GM12878 (cell line): ENCODE results near the gene ARSI. TPM values are rescaled to one million over a fixed set of nuclear protein-coding genes. Genes with fewer than 3 reads are reported as not detected.

ENCODE experiments used
- ATAC-seq: fragments of 200-7000 bp; cut with Tn5 transposase; 3 replicates; pipeline ENCODE4 v1.9.1; 2020; ENCODE audit warnings: mild to moderate bottlenecking, moderate library complexity
- BruUV-seq: library from RNA; stranded (reverse); fragments of 400-500 nt; replicated peaks from 2 replicates; lab custom pipeline; 2021; lab: Mats Ljungman, UMichigan
- CTCF ChIA-PET: fragments of 300-600 bp; sonication (Branson Sonifier 250); formaldehyde crosslinking; extraction: SDS; loops from one replicate; lab custom pipeline; 2021; ENCODE audit warnings: inconsistent platforms; lab: Yijun Ruan, JAX
- POLR2A ChIA-PET: fragments of 350-600 bp; formaldehyde crosslinking; extraction: SDS; loops from one replicate; lab custom pipeline; 2021; ENCODE audit warnings: inconsistent platforms; lab: Charles Lee
- RAD21 ChIA-PET: fragments of 300-600 bp; sonication (Branson Sonifier 250); formaldehyde crosslinking; loops from one replicate; lab custom pipeline; 2023; ENCODE audit warnings: antibody characterized with exemption; ENCODE audit not compliant: unreplicated experiment; lab: Charles Lee
- SMC1A ChIA-PET: fragments of 300-600 bp; sonication (Branson Sonifier 250); formaldehyde crosslinking; loops from one replicate; lab custom pipeline; 2023; ENCODE audit not compliant: unreplicated experiment, uncharacterized antibody; lab: Charles Lee
- DNase-seq: peaks from one replicate; pipeline ENCODE4 v3.0.0-alpha.2; 2011; ENCODE audit warnings: low read depth, low spot score
- FAIRE-seq: peaks from 3 replicates; lab custom pipeline; 2011; peaks lifted over from hg19 to GRCh38; lab: Jason Lieb, UNC
- H2AFZ ChIP-seq: 2 replicates; pipeline ENCODE4 v1.6.0; 2011; ENCODE audit warnings: low read depth, low read length, control low read depth; ENCODE audit not compliant: control insufficient read depth
- H3K27ac ChIP-seq: 2 replicates; pipeline ENCODE4 v1.5.1; 2011; ENCODE audit warnings: control low read depth; ENCODE audit not compliant: control insufficient read depth, insufficient read depth
- H3K27me3 ChIP-seq, 2 experiments: replicated peaks in 1 of 2; 2 replicates each; pipeline versions ENCODE4 v1.6.0 to v1.6.1; 2011; ENCODE audit warnings: low read length in 1 of 2; ENCODE audit not compliant: control insufficient read depth in 2 of 2, insufficient read depth in 2 of 2
- H3K36me3 ChIP-seq, 2 experiments: 2 replicates each; pipeline ENCODE4 v1.5.1; 2011; ENCODE audit warnings: low read length in 1 of 2; ENCODE audit not compliant: control insufficient read depth in 2 of 2, insufficient read depth in 2 of 2
- H3K4me1 ChIP-seq: 2 replicates; pipeline ENCODE4 v1.6.1; 2011; ENCODE audit warnings: mild to moderate bottlenecking, low read length, moderate library complexity, mixed read lengths; ENCODE audit not compliant: control insufficient read depth, insufficient read depth
- H3K4me2 ChIP-seq: 2 replicates; pipeline ENCODE4 v1.6.0; 2011; ENCODE audit warnings: control low read depth; ENCODE audit not compliant: control insufficient read depth, insufficient read depth
- H3K4me3 ChIP-seq: fragments of 200-600 bp; sonication (generic); 2 replicates; pipeline ENCODE4 v1.5.1; 2016
- H3K79me2 ChIP-seq: 2 replicates; pipeline ENCODE4 v1.6.0; 2011; ENCODE audit warnings: low read length; ENCODE audit not compliant: control insufficient read depth, insufficient read depth
- H3K9ac ChIP-seq: 2 replicates; pipeline ENCODE4 v1.8.0; 2011; ENCODE audit warnings: low read length, control low read depth, mixed read lengths; ENCODE audit not compliant: control insufficient read depth, insufficient read depth
- H3K9me3 ChIP-seq: replicated peaks from 3 replicates; pipeline ENCODE4 v1.5.1; 2011; ENCODE audit warnings: mild to moderate bottlenecking, low read length; ENCODE audit not compliant: control insufficient read depth, insufficient read depth
- H4K20me1 ChIP-seq: 2 replicates; pipeline ENCODE4 v1.6.0; 2011; ENCODE audit not compliant: control insufficient read depth, insufficient read depth
- CBX5 ChIP-seq: sonication (generic); IDR thresholded peaks from 2 replicates; pipeline ENCODE4 v1.6.1; 2016; ENCODE audit warnings: low read depth, moderate library complexity, mild to moderate bottlenecking, inconsistent platforms
- NFIC ChIP-seq: IDR thresholded peaks from 2 replicates; pipeline ENCODE4 v1.6.1; 2012; ENCODE audit warnings: low read depth, mild to moderate bottlenecking, inconsistent platforms, low read length, moderate library complexity
- TARDBP ChIP-seq: IDR thresholded peaks from 2 replicates; pipeline ENCODE4 v1.6.1; 2016; ENCODE audit warnings: borderline replicate concordance
- USF1 ChIP-seq: IDR thresholded peaks from 2 replicates; pipeline ENCODE4 v1.6.1; 2011; ENCODE audit warnings: borderline replicate concordance, low read depth, mild to moderate bottlenecking, moderate library complexity, mixed read lengths, low read length; ENCODE audit not compliant: insufficient read depth; ENCODE audit errors: extremely low read length
- ZNF207 ChIP-seq: fragments of 450-650 bp; IDR thresholded peaks from 2 replicates; pipeline ENCODE4 v1.6.1; 2014; ENCODE audit warnings: antibody characterized with exemption, mild to moderate bottlenecking, borderline replicate concordance
- ZNF384 ChIP-seq: IDR thresholded peaks from 2 replicates; pipeline ENCODE4 v1.6.1; 2012; ENCODE audit warnings: low read depth, mild to moderate bottlenecking, low read length, improper control_type of control experiment, borderline replicate concordance
- WGBS: methylation state at CpG from one replicate; pipeline ENCODE4 v1.1.6; 2016; ENCODE audit warnings: low lambda C conversion rate; ENCODE audit not compliant: insufficient replicate concordance, insufficient coverage; ENCODE audit errors: missing lambda C conversion rate; 5-methylcytosine and 5-hydroxymethylcytosine counted together
- in situ Hi-C: fragments of 300-500 bp; cut with MboI; formaldehyde crosslinking; loops from 9 replicates; pipeline ENCODE4 v1.14.3; 2018; ENCODE audit warnings: mixed read lengths
- intact Hi-C: fragments of 100-400 bp; cut with micrococcal nuclease; formaldehyde crosslinking; loops from one replicate; pipeline ENCODE4 v1.14.2; 2022; ENCODE audit not compliant: unreplicated experiment
- polyA plus RNA-seq, 11 experiments: library from polyadenylated mRNA; depleted of rRNA in 4 of 11; unstranded in 6 of 11; stranded (reverse) in 5 of 11; fragments of >200 nt; fragmentation: Nextera tagmentation in 4 of 11; fragmentation: Illumina TruSeq in 1 of 11; extraction: Ambion mirVana in 4 of 11; extraction: Trizol in 1 of 11; gene quantifications; 1 replicate in 1 of 11; 2 replicates in 10 of 11; pipeline versions ENCODE4 v1.2.1 to v1.2.3, GENCODE V29; 2011 to 2016; ENCODE audit warnings: inconsistent platforms in 2 of 11, missing spikeins in 2 of 11, low read depth in 1 of 11
- total RNA-seq, 4 experiments: library from RNA; depleted of rRNA in 3 of 4; stranded (reverse); fragments of >200 nt in 3 of 4; fragmentation: Illumina TruSeq in 1 of 4; extraction: Trizol in 1 of 4; gene quantifications; 2 replicates each; pipeline versions ENCODE4 v1.2.1 to v1.2.3, GENCODE V29; 2013 to 2021
- TF ChIP-seq, protein P1 (sequence below): IDR thresholded peaks from 2 replicates; pipeline ENCODE4 v1.6.1; 2012; ENCODE audit warnings: low read depth, low read length, improper control_type of control experiment
- TF ChIP-seq, protein P2 (sequence below): IDR thresholded peaks from 2 replicates; pipeline ENCODE4 v1.6.1; 2012; ENCODE audit warnings: low read depth, low read length, improper control_type of control experiment
- TF ChIP-seq, protein P3 (sequence below): IDR thresholded peaks from 2 replicates; pipeline ENCODE4 v1.6.1; 2012; ENCODE audit warnings: low read depth, low read length, improper control_type of control experiment
- TF ChIP-seq, protein P4 (sequence below): fragments of 450-650 bp; IDR thresholded peaks from 2 replicates; pipeline ENCODE4 v1.6.1; 2018; ENCODE audit warnings: borderline replicate concordance, mild to moderate bottlenecking; ENCODE audit not compliant: partially characterized antibody

The ARSI gene
- total and polyA plus RNA-seq, 10 of the 15 experiments (the other 5 are each of a cell fraction or from before 2014, with no cell fraction given): not detected

DNA sequence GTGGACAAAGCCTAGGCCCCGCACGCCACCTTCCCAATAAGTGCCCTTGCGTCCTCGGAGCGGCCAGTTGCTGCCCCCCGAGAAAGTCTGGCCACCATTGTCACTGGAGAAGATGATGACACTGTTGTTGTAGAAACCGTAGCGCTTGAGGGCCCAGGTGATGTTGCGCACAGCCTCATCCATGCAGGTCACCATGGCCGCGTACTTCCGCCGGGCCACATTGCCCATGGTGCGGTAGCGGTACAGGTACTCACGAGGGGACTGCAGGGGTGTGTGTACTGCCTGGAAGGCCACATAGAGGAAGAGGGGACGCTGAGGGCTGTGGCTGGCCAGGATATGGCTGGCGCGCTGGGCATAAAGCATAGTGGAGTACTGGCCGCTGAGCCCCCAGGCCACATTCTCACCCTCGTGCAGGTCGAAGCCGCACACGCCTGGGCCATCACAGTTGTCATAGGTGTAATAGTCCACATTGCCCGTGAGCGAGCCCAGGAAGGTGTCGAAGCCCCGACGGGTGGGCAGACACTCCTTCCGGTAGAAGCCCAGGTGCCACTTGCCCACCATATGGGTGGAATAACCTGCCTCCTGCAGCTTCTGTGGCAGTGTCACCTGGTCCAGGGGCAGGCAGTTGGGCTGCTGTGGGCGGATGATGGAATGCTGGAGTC lies 4.6 kb downstream of the ARSI start:
- no peaks in the 10 kb centered on the region for H3K4me1 ChIP-seq
- H3K9ac ChIP-seq: no peak overlapping the region
- TF ChIP-seq, protein P1, sequence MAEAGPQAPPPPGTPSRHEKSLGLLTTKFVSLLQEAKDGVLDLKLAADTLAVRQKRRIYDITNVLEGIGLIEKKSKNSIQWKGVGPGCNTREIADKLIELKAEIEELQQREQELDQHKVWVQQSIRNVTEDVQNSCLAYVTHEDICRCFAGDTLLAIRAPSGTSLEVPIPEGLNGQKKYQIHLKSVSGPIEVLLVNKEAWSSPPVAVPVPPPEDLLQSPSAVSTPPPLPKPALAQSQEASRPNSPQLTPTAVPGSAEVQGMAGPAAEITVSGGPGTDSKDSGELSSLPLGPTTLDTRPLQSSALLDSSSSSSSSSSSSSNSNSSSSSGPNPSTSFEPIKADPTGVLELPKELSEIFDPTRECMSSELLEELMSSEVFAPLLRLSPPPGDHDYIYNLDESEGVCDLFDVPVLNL: no peak
- TF ChIP-seq ZNF384 (no peak), TARDBP (no peak), CBX5 (no peak), NFIC (no peak), USF1 (no peak), ZNF207 (no peak)
- TF ChIP-seq, protein P2, sequence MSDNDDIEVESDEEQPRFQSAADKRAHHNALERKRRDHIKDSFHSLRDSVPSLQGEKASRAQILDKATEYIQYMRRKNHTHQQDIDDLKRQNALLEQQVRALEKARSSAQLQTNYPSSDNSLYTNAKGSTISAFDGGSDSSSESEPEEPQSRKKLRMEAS: no peak
- TF ChIP-seq, protein P3, sequence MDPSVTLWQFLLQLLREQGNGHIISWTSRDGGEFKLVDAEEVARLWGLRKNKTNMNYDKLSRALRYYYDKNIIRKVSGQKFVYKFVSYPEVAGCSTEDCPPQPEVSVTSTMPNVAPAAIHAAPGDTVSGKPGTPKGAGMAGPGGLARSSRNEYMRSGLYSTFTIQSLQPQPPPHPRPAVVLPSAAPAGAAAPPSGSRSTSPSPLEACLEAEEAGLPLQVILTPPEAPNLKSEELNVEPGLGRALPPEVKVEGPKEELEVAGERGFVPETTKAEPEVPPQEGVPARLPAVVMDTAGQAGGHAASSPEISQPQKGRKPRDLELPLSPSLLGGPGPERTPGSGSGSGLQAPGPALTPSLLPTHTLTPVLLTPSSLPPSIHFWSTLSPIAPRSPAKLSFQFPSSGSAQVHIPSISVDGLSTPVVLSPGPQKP: no peak
- TF ChIP-seq, protein P4, sequence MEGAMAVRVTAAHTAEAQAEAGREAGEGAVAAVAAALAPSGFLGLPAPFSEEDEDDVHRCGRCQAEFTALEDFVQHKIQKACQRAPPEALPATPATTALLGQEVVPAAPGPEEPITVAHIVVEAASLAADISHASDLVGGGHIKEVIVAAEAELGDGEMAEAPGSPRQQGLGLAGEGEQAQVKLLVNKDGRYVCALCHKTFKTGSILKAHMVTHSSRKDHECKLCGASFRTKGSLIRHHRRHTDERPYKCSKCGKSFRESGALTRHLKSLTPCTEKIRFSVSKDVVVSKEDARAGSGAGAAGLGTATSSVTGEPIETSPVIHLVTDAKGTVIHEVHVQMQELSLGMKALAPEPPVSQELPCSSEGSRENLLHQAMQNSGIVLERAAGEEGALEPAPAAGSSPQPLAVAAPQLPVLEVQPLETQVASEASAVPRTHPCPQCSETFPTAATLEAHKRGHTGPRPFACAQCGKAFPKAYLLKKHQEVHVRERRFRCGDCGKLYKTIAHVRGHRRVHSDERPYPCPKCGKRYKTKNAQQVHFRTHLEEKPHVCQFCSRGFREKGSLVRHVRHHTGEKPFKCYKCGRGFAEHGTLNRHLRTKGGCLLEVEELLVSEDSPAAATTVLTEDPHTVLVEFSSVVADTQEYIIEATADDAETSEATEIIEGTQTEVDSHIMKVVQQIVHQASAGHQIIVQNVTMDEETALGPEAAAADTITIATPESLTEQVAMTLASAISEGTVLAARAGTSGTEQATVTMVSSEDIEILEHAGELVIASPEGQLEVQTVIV: no peak
- SMC1A ChIA-PET: interaction anchor here (0.7 kb wide), 1 partner anchor 66 kb away, joined by 3 read pairs; no protein-coding TSS in a partner anchor
- DNase-seq (no peak), ATAC-seq (no peak), FAIRE-seq (no peak)
- POLR2A ChIA-PET: interaction anchor here (0.5 kb wide), 1 partner anchor 197 kb away, joined by 3 read pairs; no protein-coding TSS in a partner anchor
- RAD21 ChIA-PET: no interaction called here
- no peak overlapping the region for H2AFZ ChIP-seq
- H3K4me2 ChIP-seq: no peak overlapping the region
- BruUV-seq: no TSS peak
- intact Hi-C loops: no loop called here
- H3K27ac ChIP-seq: no peak overlapping the region
- H3K4me3 ChIP-seq: no peak overlapping the region
- H3K36me3 ChIP-seq: no peaks in the 10 kb centered on the region
- peaks cover 0 to under 1% of the 10 kb centered on the region in 2 experiments; a peak in 3 of 4 replicates for H3K27me3 ChIP-seq
- CTCF ChIA-PET: no interaction called here
- WGBS: 72% methylated on average over 27 of the region's 31 CpGs
- H4K20me1 ChIP-seq: no peaks in the 10 kb centered on the region; the same call in 1 of the 2 replicates
- no peaks in the 10 kb centered on the region for H3K79me2 ChIP-seq
- no peaks in the 10 kb centered on the region for H3K9me3 ChIP-seq
- in situ Hi-C loops: no loop called here
